ENCODE measurements around the gene LIAS.

GRCh38 chr4:39470402-39470801 is 11.5 kb downstream of the LIAS start:
- TF ChIP-seq, protein P1, sequence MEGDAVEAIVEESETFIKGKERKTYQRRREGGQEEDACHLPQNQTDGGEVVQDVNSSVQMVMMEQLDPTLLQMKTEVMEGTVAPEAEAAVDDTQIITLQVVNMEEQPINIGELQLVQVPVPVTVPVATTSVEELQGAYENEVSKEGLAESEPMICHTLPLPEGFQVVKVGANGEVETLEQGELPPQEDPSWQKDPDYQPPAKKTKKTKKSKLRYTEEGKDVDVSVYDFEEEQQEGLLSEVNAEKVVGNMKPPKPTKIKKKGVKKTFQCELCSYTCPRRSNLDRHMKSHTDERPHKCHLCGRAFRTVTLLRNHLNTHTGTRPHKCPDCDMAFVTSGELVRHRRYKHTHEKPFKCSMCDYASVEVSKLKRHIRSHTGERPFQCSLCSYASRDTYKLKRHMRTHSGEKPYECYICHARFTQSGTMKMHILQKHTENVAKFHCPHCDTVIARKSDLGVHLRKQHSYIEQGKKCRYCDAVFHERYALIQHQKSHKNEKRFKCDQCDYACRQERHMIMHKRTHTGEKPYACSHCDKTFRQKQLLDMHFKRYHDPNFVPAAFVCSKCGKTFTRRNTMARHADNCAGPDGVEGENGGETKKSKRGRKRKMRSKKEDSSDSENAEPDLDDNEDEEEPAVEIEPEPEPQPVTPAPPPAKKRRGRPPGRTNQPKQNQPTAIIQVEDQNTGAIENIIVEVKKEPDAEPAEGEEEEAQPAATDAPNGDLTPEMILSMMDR (IDR thresholded peaks at IDR 0.05) = no peak
- no peak for TF ChIP-seq POLR2A (IDR thresholded peaks at IDR 0.05)
